Measurements from ENCODE around the gene CUL5. TPM values are rescaled to one million over a fixed set of nuclear protein-coding genes. Genes with fewer than 3 reads are reported as not detected.
"Not testable (repeated sequence)": the region's sequence is repeated elsewhere in the genome, so short reads cannot be mapped to it uniquely, and the experiment has no call there.

The CUL5 gene
- polyA plus RNA-seq, 6 donors from 2014 or later, result 44.6 to 68.5 (median 52.7) TPM

DNA sequence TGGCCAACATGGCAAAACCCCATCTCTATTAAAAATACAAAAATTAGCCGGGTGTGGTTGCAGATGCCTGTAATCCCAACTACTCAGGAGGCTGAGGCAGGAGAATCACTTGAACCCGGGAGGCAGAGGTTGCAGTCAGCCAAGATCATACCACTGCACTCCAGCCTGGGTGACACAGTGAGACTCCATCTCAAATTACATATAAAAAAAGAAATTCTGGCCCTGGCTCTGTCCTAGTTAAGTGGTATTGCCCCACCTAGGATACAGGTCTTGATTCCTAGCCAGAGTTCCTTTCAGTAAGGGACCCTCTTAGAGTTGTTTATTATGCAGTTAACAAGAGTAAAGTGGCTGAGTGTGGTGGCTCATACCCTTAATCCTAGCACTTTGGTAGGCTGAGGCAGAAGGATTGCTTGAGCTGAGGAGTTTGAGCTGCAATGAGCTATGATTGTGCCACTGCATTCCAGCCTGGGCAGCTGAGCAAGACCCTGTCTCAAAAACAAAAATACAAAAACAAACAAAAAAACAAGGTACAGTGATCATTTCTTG, 124.4 kb downstream of the CUL5 start:
- H3K36me3 Mint-ChIP-seq; H3K9me3 Mint-ChIP-seq; DNase-seq; ATAC-seq (ENCODE audit: low read depth in 2 of 2); H3K27me3 Mint-ChIP-seq; H3K4me3 Mint-ChIP-seq; H3K4me1 Mint-ChIP-seq: not testable (repeated sequence)
- H3K27ac Mint-ChIP-seq, result peak overlapping the region in 1 of 6 donors; percentile 42

DNA sequence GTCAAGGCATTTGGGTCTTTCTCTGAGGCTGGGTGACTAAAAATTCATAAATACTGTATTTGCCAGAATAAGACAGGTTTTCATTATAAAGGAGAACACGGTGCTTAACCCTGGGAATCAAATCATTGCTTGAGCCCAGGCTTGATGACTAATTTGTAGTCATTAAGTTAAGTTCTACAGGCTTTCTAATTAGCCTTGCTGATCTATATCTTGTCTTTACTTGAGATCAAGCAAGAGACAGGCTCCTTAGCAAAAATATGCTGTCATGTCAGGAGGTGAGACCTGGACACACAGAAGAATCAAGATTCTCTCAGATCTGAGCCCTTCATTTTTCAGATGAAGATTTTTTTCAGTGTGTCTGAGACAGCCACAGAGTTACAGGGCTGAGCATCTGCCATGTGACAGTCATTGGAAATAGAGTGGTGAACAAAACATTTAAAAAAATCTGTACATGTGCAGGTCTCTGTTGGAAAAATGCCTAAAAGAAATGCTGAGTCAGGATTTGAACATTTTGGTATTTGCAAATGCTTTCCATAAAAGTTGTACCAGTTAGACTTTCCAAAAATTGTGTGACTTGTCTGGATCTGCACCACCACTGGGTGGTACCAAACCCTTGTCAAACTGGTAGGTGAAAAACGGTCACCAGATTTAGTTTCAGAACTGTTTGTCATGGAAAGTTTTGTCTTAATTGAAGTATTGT, 127.3 kb downstream of the CUL5 start:
- ATAC-seq (ENCODE audit: low read depth in 2 of 2) (no peak), DNase-seq (no peak)
- H3K27me3 Mint-ChIP-seq, result no peaks in the 10 kb centered on the region
- H3K36me3 Mint-ChIP-seq, result peaks cover 3 to 21% of the 10 kb centered on the region in 2 donors
- peaks cover 0 to 4% (median 0%) of the 10 kb centered on the region in 3 donors for H3K4me1 Mint-ChIP-seq
- H3K27ac Mint-ChIP-seq, result peak overlapping the region in 1 of 6 donors; percentile 18
- no peak overlapping the region for H3K4me3 Mint-ChIP-seq
- no peaks in the 10 kb centered on the region for H3K9me3 Mint-ChIP-seq

DNA sequence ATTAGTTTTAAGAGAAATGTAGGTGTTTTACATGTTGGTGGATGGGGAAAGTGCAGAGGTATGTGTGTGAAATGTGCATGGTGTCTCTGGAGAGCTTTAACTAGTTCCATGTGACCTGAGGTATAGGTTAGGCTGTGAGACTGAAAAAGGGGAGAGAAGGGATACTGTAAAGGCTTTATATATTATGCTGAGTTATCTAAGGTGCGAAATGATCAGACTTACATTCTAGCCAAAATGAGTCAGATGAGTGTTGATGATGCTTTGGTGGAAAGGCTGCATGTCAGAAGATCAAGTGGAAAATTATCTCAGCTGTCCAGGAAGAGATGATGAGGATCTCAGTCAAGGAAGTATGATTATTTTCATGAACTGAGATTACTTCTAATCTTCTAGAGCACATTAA, 128.5 kb downstream of the CUL5 start:
- no peak for ATAC-seq (ENCODE audit: low read depth in 2 of 2)
- H3K4me3 Mint-ChIP-seq, result no peak overlapping the region
- H3K27me3 Mint-ChIP-seq, result no peaks in the 10 kb centered on the region
- H3K36me3 Mint-ChIP-seq, result peaks cover 7 to 22% of the 10 kb centered on the region in 2 donors
- no peaks in the 10 kb centered on the region for H3K9me3 Mint-ChIP-seq
- peaks cover 0 to 4% (median 0%) of the 10 kb centered on the region in 3 donors for H3K4me1 Mint-ChIP-seq
- H3K27ac Mint-ChIP-seq, result peak overlapping the region in 1 of 6 donors; percentile 29
- no peak for DNase-seq

DNA sequence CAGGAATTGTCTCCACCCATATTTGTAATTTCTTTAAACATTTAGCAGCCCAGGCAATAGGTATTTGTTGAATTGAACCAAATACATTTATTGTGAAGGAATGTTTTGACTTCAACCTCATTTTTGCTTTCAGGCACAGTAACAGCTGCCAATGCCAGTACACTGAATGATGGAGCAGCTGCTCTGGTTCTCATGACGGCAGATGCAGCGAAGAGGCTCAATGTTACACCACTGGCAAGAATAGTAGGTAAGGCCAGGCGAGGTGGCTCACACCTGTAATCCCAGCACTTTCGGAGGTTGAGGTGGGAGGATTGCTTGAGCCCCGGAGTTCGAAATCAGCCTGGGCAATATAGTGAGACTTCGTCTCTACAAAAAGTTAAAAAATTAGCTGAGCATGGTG, 133.6 kb downstream of the CUL5 start:
- Mint-ChIP-seq H3K9me3 (peaks cover 0 to 1% (median 0%) of the 10 kb centered on the region in 7 donors), H3K27ac (no peak overlapping the region), H3K4me3 (no peak overlapping the region), H3K36me3 (peaks cover 18 to 36% of the 10 kb centered on the region in 2 donors), H3K27me3 (no peaks in the 10 kb centered on the region), H3K4me1 (peaks cover 0 to 4% (median 0%) of the 10 kb centered on the region in 3 donors)
- no peak for DNase-seq
- ATAC-seq (ENCODE audit: low read depth in 2 of 2), result no peak

DNA sequence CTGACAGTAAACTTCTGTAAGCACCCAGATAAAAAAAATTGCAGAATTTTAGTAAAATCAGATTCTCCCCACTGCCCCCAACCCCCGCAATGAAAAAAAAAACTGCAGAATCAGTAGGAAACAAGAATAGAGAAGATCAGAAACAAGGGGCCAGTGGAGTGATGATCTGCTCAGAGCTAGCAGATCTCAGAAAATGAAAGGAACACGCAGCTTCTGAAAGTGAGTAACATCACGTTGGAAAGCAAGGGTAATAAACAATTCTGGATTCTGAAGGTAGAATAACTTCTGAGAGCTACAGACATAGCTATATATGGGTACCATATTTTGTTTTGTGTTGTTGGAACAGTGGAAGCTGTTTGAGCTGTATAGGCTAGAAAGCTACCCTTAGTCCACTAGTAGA, 135.9 kb downstream of the CUL5 start:
- no peaks in the 10 kb centered on the region for H3K27me3 Mint-ChIP-seq
- ATAC-seq (ENCODE audit: low read depth in 2 of 2) (no peak), DNase-seq (no peak)
- H3K4me1 Mint-ChIP-seq, result peaks cover 0 to 4% (median 0%) of the 10 kb centered on the region in 3 donors
- H3K9me3 Mint-ChIP-seq, result peaks cover 0 to 1% (median 0%) of the 10 kb centered on the region in 7 donors
- H3K36me3 Mint-ChIP-seq, result peaks cover 24 to 37% of the 10 kb centered on the region in 2 donors
- H3K27ac Mint-ChIP-seq, result peak overlapping the region in 2 of 6 donors; percentile 5 to 34
- no peak overlapping the region for H3K4me3 Mint-ChIP-seq

DNA sequence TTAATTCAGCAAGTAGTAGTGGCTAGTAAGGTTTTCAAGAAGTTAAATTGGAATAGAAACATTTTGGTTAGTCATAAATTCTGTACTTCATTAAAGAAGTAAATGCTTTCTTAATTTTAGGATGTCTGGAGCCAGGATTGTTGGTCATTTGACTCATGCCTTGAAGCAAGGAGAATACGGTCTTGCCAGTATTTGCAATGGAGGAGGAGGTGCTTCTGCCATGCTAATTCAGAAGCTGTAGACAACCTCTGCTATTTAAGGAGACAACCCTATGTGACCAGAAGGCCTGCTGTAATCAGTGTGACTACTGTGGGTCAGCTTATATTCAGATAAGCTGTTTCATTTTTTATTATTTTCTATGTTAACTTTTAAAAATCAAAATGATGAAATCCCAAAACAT, 138.5 kb downstream of the CUL5 start:
- no peaks in the 10 kb centered on the region for H3K4me1 Mint-ChIP-seq
- H3K27ac Mint-ChIP-seq, result peak overlapping the region in 1 of 6 donors; percentile 55
- DNase-seq, result no peak
- ATAC-seq (ENCODE audit: low read depth in 2 of 2), result no peak
- H3K36me3 Mint-ChIP-seq, result peaks cover 30 to 33% of the 10 kb centered on the region in 2 donors
- H3K4me3 Mint-ChIP-seq, result no peak overlapping the region
- peaks cover 0 to 1% (median 0%) of the 10 kb centered on the region in 7 donors for H3K9me3 Mint-ChIP-seq
- H3K27me3 Mint-ChIP-seq, result no peaks in the 10 kb centered on the region

DNA sequence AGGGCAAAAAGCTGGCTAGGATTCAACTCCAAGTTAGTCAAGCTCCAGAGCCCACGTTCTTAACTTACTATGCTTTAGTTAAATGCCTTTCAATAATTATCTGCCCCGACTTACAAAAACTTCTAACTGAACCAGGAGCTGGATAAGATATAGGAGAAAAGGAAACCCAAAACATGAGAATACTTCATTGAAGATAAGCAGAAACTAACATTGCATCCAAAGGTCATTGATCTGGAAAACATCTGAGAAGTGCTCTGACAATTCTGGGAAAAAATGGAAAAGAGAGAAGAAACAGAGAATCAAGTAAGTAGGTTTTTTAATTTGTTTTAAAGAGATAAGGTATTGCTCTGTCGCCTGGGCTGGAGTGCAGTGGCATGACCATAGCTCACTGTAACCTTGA, 139.9 kb downstream of the CUL5 start:
- Mint-ChIP-seq H3K27ac (no peak overlapping the region), H3K9me3 (peaks cover 0 to 1% (median 0%) of the 10 kb centered on the region in 7 donors), H3K4me1 (no peaks in the 10 kb centered on the region), H3K27me3 (no peaks in the 10 kb centered on the region), H3K36me3 (peaks cover 32 to 33% of the 10 kb centered on the region in 2 donors), H3K4me3 (no peak overlapping the region)
- DNase-seq (no peak), ATAC-seq (ENCODE audit: low read depth in 2 of 2) (no peak)

DNA sequence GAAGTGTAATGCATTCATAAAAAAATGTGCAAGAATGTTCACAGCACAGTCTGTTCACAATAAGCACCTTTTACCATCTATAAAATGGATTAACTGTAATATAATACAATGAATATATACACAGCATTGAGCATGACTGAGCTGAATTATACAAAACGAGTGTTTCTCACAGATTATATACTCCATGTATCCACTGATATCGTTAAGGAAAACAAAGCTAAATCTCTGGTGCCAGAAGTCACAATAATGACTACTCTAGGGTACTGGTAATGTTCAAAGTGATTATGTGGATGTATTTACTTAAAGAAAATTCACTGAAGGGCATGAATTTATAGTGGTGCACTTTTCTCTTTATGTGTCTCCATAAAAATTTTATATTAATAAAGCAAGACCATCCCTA, 145.9 kb downstream of the CUL5 start:
- Mint-ChIP-seq H3K4me1 (no peaks in the 10 kb centered on the region), H3K27ac (no peak overlapping the region), H3K27me3 (no peaks in the 10 kb centered on the region), H3K36me3 (peaks cover 4 to 26% of the 10 kb centered on the region in 2 donors), H3K9me3 (no peaks in the 10 kb centered on the region), H3K4me3 (no peak overlapping the region)
- DNase-seq, result no peak
- ATAC-seq (ENCODE audit: low read depth in 2 of 2), result no peak

Other genes starting within 250 kb of the CUL5 start
- gene SLC35F2, start 150.1 kb upstream of the CUL5 start, polyA plus RNA-seq (ENCODE audit: low read depth in 6 of 6), result 10 to 100 TPM; 20.6 to 37.1 (median 23.3) TPM
- gene RAB39A, start 80.5 kb upstream of the CUL5 start, polyA plus RNA-seq (ENCODE audit: low read depth in 6 of 6), result 1 to 10 TPM in 1 of 6 donors, under 1 TPM in 4, not detected in 1; 0.31 to 1.1 (median 0.70) TPM
- 10 to 100 TPM; 20.2 to 36.0 (median 29.6) TPM for gene ACAT1, start 112.7 kb downstream of the CUL5 start, polyA plus RNA-seq (ENCODE audit: low read depth in 6 of 6)
- gene NPAT, start 213.7 kb downstream of the CUL5 start, polyA plus RNA-seq (ENCODE audit: low read depth in 6 of 6), result 10 to 100 TPM; 12.7 to 37.5 (median 30.2) TPM
- 10 to 100 TPM; 36.3 to 68.2 (median 48.4) TPM for gene ATM, start 214.2 kb downstream of the CUL5 start, polyA plus RNA-seq (ENCODE audit: low read depth in 6 of 6)